ENCODE data around the gene TSPEAR.

- TF ChIP-seq CTCF (IDR thresholded peaks at IDR 0.05) (no peak), EP300 (IDR thresholded peaks at IDR 0.05; ENCODE audit: low read depth) (no peak)
Observed at GRCh38 chr21:44732956-44733355, 21.6 kb upstream of the TSPEAR start.
